ENCODE data around the gene SLC10A7.

- no peak for TF ChIP-seq CTCF (IDR thresholded peaks at IDR 0.05; ENCODE audit: insufficient read depth, low read length, poor library complexity, severe bottlenecking)
- TF ChIP-seq EZH2phosphoT487 (conservative IDR thresholded peaks at IDR 0.05; ENCODE audit: low read length): no peak
These were observed 35.8 kb downstream of the SLC10A7 start for GRCh38 chr4:146485968-146486367.

Data from SU-DHL-6 (cell line).